Fibroblast of villous mesenchyme (primary cell): Measurements from ENCODE around the gene FCHO2. TPM values are rescaled to one million over a fixed set of nuclear protein-coding genes. Genes with fewer than 3 reads are reported as not detected.
A peak's percentile ranks its signal among the peaks of the same experiment; 100 is the strongest.
"Not testable (repeated sequence)": the region's sequence is repeated elsewhere in the genome, so short reads cannot be mapped to it uniquely, and the experiment has no call there.

Source experiments
- DNase-seq: peaks from one replicate; pipeline ENCODE4 v3.0.0-alpha.2; 2010; ENCODE audit warnings: low read depth
- H3K4me3 ChIP-seq: 2 replicates; pipeline ENCODE4 v1.5.1; 2011; ENCODE audit warnings: low read depth, mild to moderate bottlenecking, low read length
- total RNA-seq: library from RNA; depleted of rRNA; stranded (reverse); fragments of >200 nt; gene quantifications from 2 replicates; pipeline ENCODE4 v1.2.3, GENCODE V29; 2012
- TF ChIP-seq, protein P1 (sequence below): IDR thresholded peaks from 2 replicates; pipeline ENCODE4 v1.5.1; 2012; ENCODE audit warnings: low read depth, mild to moderate bottlenecking, low read length; ENCODE audit not compliant: insufficient read depth

FCHO2 gene
- total RNA-seq, 1 donor: 16.8 TPM

DNA sequence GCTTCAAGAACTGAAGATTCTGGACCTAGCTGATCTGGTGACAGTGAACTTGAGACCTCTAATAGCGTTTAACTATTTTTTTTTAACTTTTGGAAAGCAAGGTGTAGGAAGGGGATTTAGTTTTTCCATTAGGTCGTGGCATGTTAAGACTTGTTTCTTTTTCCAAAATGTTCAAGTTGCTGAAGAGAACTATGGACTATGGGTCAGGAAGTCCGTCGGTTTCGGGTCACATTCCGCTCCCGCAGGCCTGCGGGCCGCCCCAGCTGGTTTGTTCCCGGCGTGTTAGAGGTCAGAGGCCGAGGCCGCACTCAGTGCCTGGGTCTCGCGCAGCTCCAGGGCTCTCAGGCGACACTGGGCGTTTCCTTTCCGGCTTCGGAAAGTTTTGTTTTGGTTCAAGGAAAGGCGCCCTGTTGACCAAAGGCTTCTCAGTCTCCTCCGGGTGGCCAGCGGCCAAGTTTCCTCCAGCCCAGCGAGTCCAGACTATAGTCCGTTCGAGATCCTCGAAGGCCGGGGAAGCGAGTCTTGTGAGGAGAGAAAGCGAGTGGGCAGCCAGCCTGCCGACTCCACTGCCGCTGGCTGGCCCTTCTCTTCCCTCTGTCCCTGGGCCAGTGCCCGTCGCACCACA lies 586 bp upstream of the FCHO2 start:
- no peak for DNase-seq
- TF ChIP-seq, protein P1, sequence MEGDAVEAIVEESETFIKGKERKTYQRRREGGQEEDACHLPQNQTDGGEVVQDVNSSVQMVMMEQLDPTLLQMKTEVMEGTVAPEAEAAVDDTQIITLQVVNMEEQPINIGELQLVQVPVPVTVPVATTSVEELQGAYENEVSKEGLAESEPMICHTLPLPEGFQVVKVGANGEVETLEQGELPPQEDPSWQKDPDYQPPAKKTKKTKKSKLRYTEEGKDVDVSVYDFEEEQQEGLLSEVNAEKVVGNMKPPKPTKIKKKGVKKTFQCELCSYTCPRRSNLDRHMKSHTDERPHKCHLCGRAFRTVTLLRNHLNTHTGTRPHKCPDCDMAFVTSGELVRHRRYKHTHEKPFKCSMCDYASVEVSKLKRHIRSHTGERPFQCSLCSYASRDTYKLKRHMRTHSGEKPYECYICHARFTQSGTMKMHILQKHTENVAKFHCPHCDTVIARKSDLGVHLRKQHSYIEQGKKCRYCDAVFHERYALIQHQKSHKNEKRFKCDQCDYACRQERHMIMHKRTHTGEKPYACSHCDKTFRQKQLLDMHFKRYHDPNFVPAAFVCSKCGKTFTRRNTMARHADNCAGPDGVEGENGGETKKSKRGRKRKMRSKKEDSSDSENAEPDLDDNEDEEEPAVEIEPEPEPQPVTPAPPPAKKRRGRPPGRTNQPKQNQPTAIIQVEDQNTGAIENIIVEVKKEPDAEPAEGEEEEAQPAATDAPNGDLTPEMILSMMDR: no peak
- peak overlapping the region; percentile 61 for H3K4me3 ChIP-seq

DNA sequence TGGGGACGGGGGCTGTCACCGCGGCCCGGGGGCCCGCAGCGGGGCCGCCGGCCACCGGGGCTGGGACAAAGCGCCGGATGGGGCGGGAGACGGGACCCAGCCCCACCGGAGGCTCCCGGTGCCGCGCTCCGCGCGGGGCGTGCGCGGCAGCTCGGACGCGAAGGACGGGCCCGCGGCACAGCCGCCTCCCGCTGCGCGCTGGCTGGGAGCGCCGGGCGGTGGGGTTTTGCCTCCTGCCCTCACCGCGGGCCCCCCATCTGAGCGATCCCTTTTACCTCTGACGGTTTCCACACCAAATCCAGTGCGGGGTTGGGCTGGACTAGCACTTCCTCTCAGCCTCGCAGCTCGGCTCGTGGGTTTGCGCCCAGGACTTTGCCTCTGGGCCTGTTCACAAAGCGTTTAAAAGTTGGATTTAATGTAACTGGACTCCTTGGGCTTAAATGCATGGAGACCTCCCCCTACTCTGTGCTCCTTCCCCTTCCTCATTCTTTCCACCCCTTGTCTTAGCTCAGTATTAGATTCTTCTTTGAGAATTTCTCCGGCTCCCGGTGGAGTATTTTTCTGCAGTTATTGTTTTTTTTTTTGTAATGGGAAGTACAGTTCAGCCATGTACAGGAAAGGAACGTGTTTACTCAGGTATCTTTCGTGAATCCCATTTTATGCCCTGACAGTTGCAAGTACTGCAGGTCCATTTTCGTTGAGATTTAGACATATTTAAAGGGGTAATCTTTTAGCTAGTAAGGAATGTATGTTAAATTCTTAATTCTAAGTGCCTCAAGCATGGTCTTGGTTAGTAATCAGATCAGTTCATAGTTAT lies 691 bp downstream of the FCHO2 start:
- H3K4me3 ChIP-seq: peak overlapping the region; percentile 73
- TF ChIP-seq, protein P1: no peak
- peak; percentile 65 for DNase-seq

DNA sequence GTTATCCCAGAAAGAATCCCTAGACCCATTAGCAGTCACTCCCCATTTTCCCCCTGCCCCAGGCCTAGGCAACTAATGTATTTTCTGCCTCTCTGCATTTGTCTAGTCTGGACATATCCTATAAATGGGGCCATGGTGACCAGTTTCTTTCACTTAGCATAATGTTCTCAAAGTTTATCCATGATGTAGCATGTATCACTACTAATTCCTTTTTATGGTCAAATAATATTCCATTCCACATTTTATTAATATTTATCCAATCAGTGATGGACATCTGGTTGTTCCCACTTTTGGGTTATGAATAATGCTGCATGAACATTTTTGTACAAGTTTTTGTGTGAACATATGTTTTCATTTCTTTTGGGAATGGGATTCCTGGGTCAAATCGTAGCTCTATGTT lies 1.5 kb downstream of the FCHO2 start:
- H3K4me3 ChIP-seq: peak overlapping the region; percentile 73
- DNase-seq: no peak
- TF ChIP-seq, protein P1: no peak

DNA sequence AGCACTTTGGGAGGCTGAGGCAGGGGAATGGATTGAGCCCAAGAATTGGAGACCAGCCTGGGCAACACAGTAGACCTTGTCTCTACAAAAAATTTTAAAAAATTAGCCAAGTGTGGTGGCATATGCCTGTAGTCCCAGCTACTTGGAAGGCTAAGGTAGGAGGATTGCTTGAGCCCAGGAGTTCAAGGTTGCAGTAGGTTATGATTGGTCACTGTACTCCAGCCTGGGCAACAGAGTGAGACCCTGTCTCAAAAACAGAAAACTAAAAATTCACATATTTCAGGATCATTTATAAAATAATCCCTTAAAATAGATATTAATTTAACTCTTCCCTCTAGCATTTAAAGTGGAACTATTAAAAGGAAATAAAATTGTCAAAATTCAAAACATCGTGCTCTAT lies 3.4 kb downstream of the FCHO2 start:
- no peak for DNase-seq
- TF ChIP-seq, protein P1: no peak
- no peak overlapping the region for H3K4me3 ChIP-seq

DNA sequence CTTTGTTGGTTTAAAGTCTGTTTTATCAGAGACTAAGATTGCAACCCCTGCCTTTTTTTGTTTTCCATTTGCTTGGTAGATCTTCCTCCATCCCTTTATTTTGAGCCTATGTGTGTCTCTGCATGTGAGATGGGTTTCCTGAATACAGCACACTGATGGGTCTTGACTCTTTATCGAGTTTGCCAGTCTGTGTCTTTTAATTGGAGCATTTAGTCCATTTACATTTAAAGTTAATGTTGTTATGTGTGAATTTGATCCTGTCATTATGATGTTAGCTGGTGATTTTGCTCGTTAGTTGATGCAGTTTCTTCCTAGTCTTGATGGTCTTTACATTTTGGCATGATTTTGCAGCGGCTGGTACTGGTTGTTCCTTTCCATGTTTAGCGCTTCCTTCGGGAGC lies 18.6 kb downstream of the FCHO2 start:
- not testable (repeated sequence) for H3K4me3 ChIP-seq, DNase-seq

DNA sequence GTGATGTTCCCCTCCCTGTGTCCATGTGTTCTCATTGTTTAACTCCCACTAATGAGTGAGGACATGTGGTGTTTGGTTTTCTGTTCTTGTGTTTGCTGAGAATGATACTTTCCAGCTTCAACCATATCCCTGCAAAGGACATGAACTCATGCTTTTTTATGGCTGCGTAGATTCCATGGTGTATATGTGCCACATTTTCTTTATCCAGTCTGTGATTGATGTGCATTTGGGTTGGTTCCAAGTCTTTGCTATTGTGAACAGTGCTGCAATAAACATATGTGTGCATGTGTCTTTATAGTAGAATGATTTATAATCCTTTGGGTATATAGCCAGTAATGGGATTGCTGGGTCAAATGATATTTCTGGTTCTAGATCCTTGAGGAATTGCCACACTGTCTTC lies 21.0 kb downstream of the FCHO2 start:
- not testable (repeated sequence) for H3K4me3 ChIP-seq

DNA sequence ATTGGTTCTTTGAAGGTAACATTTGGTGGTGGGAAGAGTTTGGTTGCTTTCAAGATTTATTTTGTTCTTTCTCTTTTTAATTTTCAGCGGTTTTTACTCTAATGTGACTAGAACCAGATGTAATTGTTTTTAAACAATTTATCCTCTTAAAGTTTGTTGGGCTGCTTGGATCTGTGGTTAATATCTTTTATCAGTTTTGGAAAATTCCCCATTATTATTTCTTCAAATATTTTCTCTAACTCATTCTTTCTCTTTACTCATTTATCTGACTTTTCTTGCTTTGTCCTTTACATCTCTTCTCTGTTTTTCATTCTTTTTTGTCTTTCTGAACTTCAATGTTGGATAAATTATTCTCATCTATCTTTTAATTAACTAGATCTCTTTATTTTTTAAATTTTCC lies 29.9 kb downstream of the FCHO2 start:
- no peak for DNase-seq
- TF ChIP-seq, protein P1: no peak
- no peak overlapping the region for H3K4me3 ChIP-seq

More for the DNA sequence above, 21.0 kb downstream of the FCHO2 start:
- not testable (repeated sequence) for DNase-seq

DNA sequence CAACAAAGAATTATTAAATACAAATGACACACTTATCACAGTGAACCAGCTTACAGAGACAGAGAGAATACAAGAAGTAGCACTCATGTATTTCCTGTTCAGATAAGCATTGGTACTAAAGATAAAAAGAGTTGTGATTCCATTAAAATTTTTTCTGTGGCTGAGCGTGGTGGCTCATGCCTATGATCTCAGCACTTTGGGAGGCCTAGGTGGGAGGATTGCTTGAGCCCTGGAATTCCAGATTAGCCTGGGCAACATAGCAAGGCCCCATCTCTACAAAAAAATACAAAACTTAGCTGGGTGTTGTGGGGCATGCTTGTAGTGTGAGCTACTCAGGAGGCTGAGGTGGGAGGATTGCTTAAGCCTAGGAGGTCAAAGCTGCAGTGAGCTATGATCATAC lies 32.9 kb downstream of the FCHO2 start:
- H3K4me3 ChIP-seq: no peak overlapping the region
- TF ChIP-seq, protein P1: no peak
- DNase-seq: no peak
